GM12878 (cell line): Measurements from ENCODE around the gene CAND1.

Experiments used
- ATF2 ChIP-seq: IDR thresholded peaks from 2 replicates; pipeline ENCODE4 v1.6.1; 2012; ENCODE audit warnings: low read length, inconsistent platforms
- BCL11A ChIP-seq: IDR thresholded peaks from 2 replicates; pipeline ENCODE4 v1.6.1; 2011; ENCODE audit warnings: low read depth, low read length
- CEBPZ ChIP-seq: fragments of 150-350 bp; IDR thresholded peaks from 2 replicates; pipeline ENCODE4 v1.6.1; 2016; ENCODE audit warnings: low read depth, low read length
- CHD2 ChIP-seq: IDR thresholded peaks from 2 replicates; pipeline ENCODE4 v1.6.1; 2011; ENCODE audit warnings: low read depth, low read length, improper control_type of control experiment, borderline replicate concordance
- CTCF ChIP-seq, 3 experiments: IDR thresholded peaks in 2 of 3; conservative IDR thresholded peaks in 1 of 3; 2 replicates each; pipeline ENCODE4 v1.5.1; 2011; ENCODE audit warnings: low read depth in 3 of 3, low read length in 3 of 3, mild to moderate bottlenecking in 3 of 3, control low read depth in 2 of 3, moderate library complexity in 2 of 3, inconsistent platforms in 1 of 3, mixed read lengths in 1 of 3; ENCODE audit not compliant: control insufficient read depth in 2 of 3, insufficient read depth in 1 of 3; ENCODE audit errors: extremely low read depth in 1 of 3
- EP300 ChIP-seq, 2 experiments: fragments of 150-350 bp in 1 of 2; IDR thresholded peaks; 2 replicates each; pipeline ENCODE4 v1.6.1; 2011 to 2012; ENCODE audit warnings: low read depth in 2 of 2, low read length in 2 of 2, borderline replicate concordance in 1 of 2, improper control_type of control experiment in 1 of 2, inconsistent platforms in 1 of 2; ENCODE audit not compliant: control insufficient read depth in 1 of 2
- EZH2 ChIP-seq: IDR thresholded peaks from 2 replicates; pipeline ENCODE4 v1.6.1; 2012; ENCODE audit warnings: low read depth, mild to moderate bottlenecking, control low read depth, inconsistent platforms, low read length, borderline replicate concordance; ENCODE audit not compliant: control insufficient read depth
- PAX8 ChIP-seq: fragments of 450-650 bp; IDR thresholded peaks from 2 replicates; pipeline ENCODE4 v1.6.1; 2017; ENCODE audit warnings: mild to moderate bottlenecking, moderate library complexity
- POLR2A ChIP-seq: IDR thresholded peaks from 2 replicates; pipeline ENCODE4 v1.6.1; 2011; ENCODE audit warnings: low read depth, mild to moderate bottlenecking, low read length
- POLR2AphosphoS5 ChIP-seq: IDR thresholded peaks from 2 replicates; pipeline ENCODE4 v1.6.1; 2011; ENCODE audit warnings: mild to moderate bottlenecking, low read length, inconsistent platforms
- REST ChIP-seq: IDR thresholded peaks from 2 replicates; pipeline ENCODE4 v1.6.1; 2012; ENCODE audit warnings: mild to moderate bottlenecking, low read depth, low read length
- TCF7 ChIP-seq: IDR thresholded peaks from 2 replicates; pipeline ENCODE4 v1.6.1; 2014; ENCODE audit warnings: antibody characterized with exemption, borderline replicate concordance
- YY1 ChIP-seq: IDR thresholded peaks from 2 replicates; pipeline ENCODE4 v1.6.1; 2011; ENCODE audit warnings: low read depth, mild to moderate bottlenecking, low read length
- ZNF622 ChIP-seq: fragments of 450-650 bp; IDR thresholded peaks from 2 replicates; pipeline ENCODE4 v1.6.1; 2017; ENCODE audit warnings: mild to moderate bottlenecking, inconsistent platforms

GRCh38 chr12:67223225-67223624 is 45.9 kb upstream of the CAND1 start:
- TF ChIP-seq CTCF (IDR thresholded peaks at IDR 0.05 in 2 of 3, conservative IDR thresholded peaks at IDR 0.05 in 1 of 3; ENCODE audit: control insufficient read depth in 2 of 3, extremely low read depth in 1 of 3, insufficient read depth in 1 of 3, low read depth in 3 of 3, low read length in 3 of 3) (no peak), ATF2 (no peak), POLR2A (no peak), YY1 (no peak), CEBPZ (no peak), POLR2AphosphoS5 (no peak), EP300 (IDR thresholded peaks at IDR 0.05; ENCODE audit: borderline replicate concordance in 1 of 2, control insufficient read depth in 1 of 2, low read depth in 2 of 2, low read length in 2 of 2) (no peak), CHD2 (no peak), PAX8 (no peak), EZH2 (no peak), REST (no peak), TCF7 (no peak), ZNF622 (no peak), BCL11A (no peak)
